T-helper 17 cell (primary cell): ENCODE results near the gene CBX2. TPM values are rescaled to one million over a fixed set of nuclear protein-coding genes. Genes with fewer than 3 reads are reported as not detected.

Experiments
- ATAC-seq: fragments of 150-1000 bp; cut with Tn5 transposase; 2 replicates; pipeline ENCODE4 v1.10.0; 2021; ENCODE audit warnings: mild to moderate bottlenecking, moderate library complexity
- DNase-seq, 3 donors: peaks; one replicate each; pipeline versions ENCODE4 v3.0.0 to v3.0.0-alpha.2; 2020 to 2021
- H3K9me3 ChIP-seq: one replicate; pipeline ENCODE4 v1.7.0; 2013; ENCODE audit warnings: low read length, mild to moderate bottlenecking; ENCODE audit not compliant: control insufficient read depth, poor library complexity, severe bottlenecking
- H3K27ac Mint-ChIP-seq: one replicate; pipeline ENCODE4 v1.8.0; 2022; ENCODE audit warnings: mild to moderate bottlenecking, moderate library complexity, mixed read lengths
- H3K27me3 Mint-ChIP-seq: one replicate; pipeline ENCODE4 v1.8.0; 2022; ENCODE audit warnings: mixed read lengths
- H3K36me3 Mint-ChIP-seq: one replicate; pipeline ENCODE4 v1.8.0; 2022; ENCODE audit warnings: low read depth, mixed read lengths
- H3K4me1 Mint-ChIP-seq: one replicate; pipeline ENCODE4 v1.8.0; 2022; ENCODE audit warnings: mild to moderate bottlenecking, mixed read lengths
- H3K4me3 Mint-ChIP-seq: one replicate; pipeline ENCODE4 v1.8.0; 2022; ENCODE audit warnings: mild to moderate bottlenecking, moderate library complexity, mixed read lengths
- total RNA-seq, 4 donors: library from RNA in 2 of 4; stranded (reverse) in 2 of 4; gene quantifications; one replicate each; pipeline ENCODE4 v1.2.3 and lab custom pipeline; 2022 to 2026

Gene CBX2
- under 1 TPM in 1 of 2 donors, not detected in 1; 0.18 TPM for total RNA-seq
- total RNA-seq (lab: John Stamatoyannopoulos, UW): 0.30 to 0.70 reads per million in 2 donors

- H3K36me3 Mint-ChIP-seq: no peaks in the 10 kb centered on the region
- H3K4me1 Mint-ChIP-seq: peaks cover 15% of the 10 kb centered on the region
- H3K27me3 Mint-ChIP-seq: peaks cover 85% of the 10 kb centered on the region
- peak; percentile 72 to 86 (median 80) for DNase-seq
- no peaks in the 10 kb centered on the region for H3K9me3 ChIP-seq
- H3K27ac Mint-ChIP-seq: peak within 1 kb of the TSS; percentile 45
- peak within 1 kb of the TSS; percentile 90 for H3K4me3 Mint-ChIP-seq
- peak; percentile 93 for ATAC-seq
These were observed at the start of gene CBX2 for GRCh38 chr17:79777894-79778503. Gene CBX2, plus strand, starts transcription at chr17:79778148. Its CDS starts 88 bp downstream, at chr17:79778236.

GRCh38 chr17:79728169-79728907 is 49.6 kb upstream of the CBX2 start:
- Mint-ChIP-seq H3K4me3 (peak overlapping the region; percentile 76), H3K27me3 (no peaks in the 10 kb centered on the region), H3K27ac (peak overlapping the region; percentile 75), H3K4me1 (peaks cover 21% of the 10 kb centered on the region), H3K36me3 (peaks cover 2% of the 10 kb centered on the region)
- no peaks in the 10 kb centered on the region for H3K9me3 ChIP-seq
- peak; percentile 60 to 74 (median 69) for DNase-seq
- peak; percentile 92 for ATAC-seq

- peak overlapping the region; percentile 75 for H3K27ac Mint-ChIP-seq
- H3K4me1 Mint-ChIP-seq: peaks cover 23% of the 10 kb centered on the region
- ATAC-seq (no peak), DNase-seq (no peak)
- H3K27me3 Mint-ChIP-seq: no peaks in the 10 kb centered on the region
- H3K9me3 ChIP-seq: no peaks in the 10 kb centered on the region
- peak overlapping the region; percentile 76 for H3K4me3 Mint-ChIP-seq
- peaks cover 2% of the 10 kb centered on the region for H3K36me3 Mint-ChIP-seq
These were observed 49.0 kb upstream of the CBX2 start for GRCh38 chr17:79728908-79729471.

- peak overlapping the region; percentile 37 for H3K27ac Mint-ChIP-seq
- H3K9me3 ChIP-seq: no peaks in the 10 kb centered on the region
- no peak for ATAC-seq
- H3K4me1 Mint-ChIP-seq: peaks cover 23% of the 10 kb centered on the region
- no peaks in the 10 kb centered on the region for H3K27me3 Mint-ChIP-seq
- peaks cover 2% of the 10 kb centered on the region for H3K36me3 Mint-ChIP-seq
- no peak for DNase-seq
- no peak overlapping the region for H3K4me3 Mint-ChIP-seq
These were observed 48.2 kb upstream of the CBX2 start for GRCh38 chr17:79729761-79730160.

- DNase-seq: no peak
- H3K36me3 Mint-ChIP-seq: peaks cover 2% of the 10 kb centered on the region
- peaks cover 23% of the 10 kb centered on the region for H3K4me1 Mint-ChIP-seq
- H3K27ac Mint-ChIP-seq: peak overlapping the region; percentile 37
- ATAC-seq: no peak
- H3K4me3 Mint-ChIP-seq: no peak overlapping the region
- no peaks in the 10 kb centered on the region for H3K27me3 Mint-ChIP-seq
- no peaks in the 10 kb centered on the region for H3K9me3 ChIP-seq
These were observed 47.5 kb upstream of the CBX2 start for GRCh38 chr17:79730437-79730768.

GRCh38 chr17:79730769-79731483 is 47.0 kb upstream of the CBX2 start, which contains the start of gene ENPP7:
Gene ENPP7, plus strand, starts transcription at chr17:79730943. Its CDS starts 197 bp downstream, at chr17:79731140.
- Mint-ChIP-seq H3K4me3 (no peak within 1 kb of the TSS), H3K27ac (peak within 1 kb of the TSS; percentile 37), H3K27me3 (peaks cover under 1% of the 10 kb centered on the region), H3K36me3 (peaks cover 2% of the 10 kb centered on the region), H3K4me1 (peaks cover 23% of the 10 kb centered on the region)
- no peak for ATAC-seq
- H3K9me3 ChIP-seq: no peaks in the 10 kb centered on the region
- DNase-seq: no peak

- H3K4me1 Mint-ChIP-seq: peaks cover 23% of the 10 kb centered on the region
- H3K27ac Mint-ChIP-seq: peak overlapping the region; percentile 91
- H3K36me3 Mint-ChIP-seq: peaks cover 2% of the 10 kb centered on the region
- H3K9me3 ChIP-seq: no peaks in the 10 kb centered on the region
- peaks cover 5% of the 10 kb centered on the region for H3K27me3 Mint-ChIP-seq
- peak overlapping the region; percentile 83 for H3K4me3 Mint-ChIP-seq
- DNase-seq (no peak), ATAC-seq (no peak)
These were observed 45.7 kb upstream of the CBX2 start for GRCh38 chr17:79732254-79732653.

GRCh38 chr17:79732804-79733691 is 44.9 kb upstream of the CBX2 start:
- Mint-ChIP-seq H3K4me3 (peak overlapping the region; percentile 83), H3K4me1 (peaks cover 23% of the 10 kb centered on the region), H3K36me3 (peaks cover 2% of the 10 kb centered on the region), H3K27ac (peak overlapping the region; percentile 91), H3K27me3 (peaks cover 5% of the 10 kb centered on the region)
- no peaks in the 10 kb centered on the region for H3K9me3 ChIP-seq
- ATAC-seq (peak; percentile 51), DNase-seq (no peak)

GRCh38 chr17:79733692-79734070 is 44.3 kb upstream of the CBX2 start:
- Mint-ChIP-seq H3K4me1 (peaks cover 22% of the 10 kb centered on the region), H3K27ac (peak overlapping the region; percentile 91)
- ATAC-seq: no peak

GRCh38 chr17:79735096-79735495 is 42.9 kb upstream of the CBX2 start:
- no peaks in the 10 kb centered on the region for H3K9me3 ChIP-seq
- DNase-seq (no peak), ATAC-seq (no peak)
- Mint-ChIP-seq H3K27ac (no peak overlapping the region), H3K4me1 (peaks cover 13% of the 10 kb centered on the region), H3K27me3 (peaks cover 24% of the 10 kb centered on the region), H3K4me3 (no peak overlapping the region), H3K36me3 (peaks cover 8% of the 10 kb centered on the region)

More at GRCh38 chr17:79733692-79734070, 44.3 kb upstream of the CBX2 start:
- peaks cover 2% of the 10 kb centered on the region for H3K36me3 Mint-ChIP-seq
- no peak for DNase-seq
- H3K9me3 ChIP-seq: no peaks in the 10 kb centered on the region
- H3K27me3 Mint-ChIP-seq: peaks cover 9% of the 10 kb centered on the region
- H3K4me3 Mint-ChIP-seq: peak overlapping the region; percentile 83

- H3K36me3 Mint-ChIP-seq: peaks cover 8% of the 10 kb centered on the region
- DNase-seq (no peak), ATAC-seq (no peak)
- no peaks in the 10 kb centered on the region for H3K9me3 ChIP-seq
- H3K4me3 Mint-ChIP-seq: no peak overlapping the region
- peaks cover 31% of the 10 kb centered on the region for H3K27me3 Mint-ChIP-seq
- H3K4me1 Mint-ChIP-seq: peaks cover 11% of the 10 kb centered on the region
- no peak overlapping the region for H3K27ac Mint-ChIP-seq
These were observed 40.7 kb upstream of the CBX2 start for GRCh38 chr17:79737046-79737921.
